ENCODE measurements around the gene CNNM2. TPM values are rescaled to one million over a fixed set of nuclear protein-coding genes. Genes with fewer than 3 reads are reported as not detected.

CNNM2 gene
- total RNA-seq, 3 donors from 2014 or later (not counting 1 experiment from before 2014, with no cell fraction given), result 8.6 to 18.0 (median 16.7) TPM

- H3K4me1 Mint-ChIP-seq, result no peaks in the 10 kb centered on the region
- intact Hi-C loops (cut with micrococcal nuclease), result no loop called here
- Histone ChIP-seq H3K4me3 (ENCODE audit: low read length) (no peak overlapping the region), H3K27me3 (ENCODE audit: control insufficient read depth, insufficient read depth, low read length) (no peaks in the 10 kb centered on the region), H3K27ac (ENCODE audit: low read length) (no peak overlapping the region), H3K9me3 (ENCODE audit: control insufficient read depth, insufficient read depth, low read length) (no peaks in the 10 kb centered on the region), H3K36me3 (ENCODE audit: control insufficient read depth, insufficient read depth, low read length) (no peaks in the 10 kb centered on the region), H3K4me1 (ENCODE audit: control insufficient read depth, insufficient read depth, low read length) (no peaks in the 10 kb centered on the region)
- no peak overlapping the region for H3K27ac Mint-ChIP-seq
- DNase-seq, result no peak
- H3K27me3 Mint-ChIP-seq (ENCODE audit: low read depth in 2 of 2), result no peaks in the 10 kb centered on the region
- no peak for ATAC-seq
- H3K36me3 Mint-ChIP-seq, result no peaks in the 10 kb centered on the region
- TF ChIP-seq CTCF (IDR thresholded peaks at IDR 0.05), result no peak
- WGBS (ENCODE audit: insufficient coverage), result 93% methylated on average over 2 of the region's 2 CpGs
- no peak overlapping the region for H3K4me3 Mint-ChIP-seq
- H3K9me3 Mint-ChIP-seq, result no peaks in the 10 kb centered on the region
These were observed 120.5 kb downstream of the CNNM2 start for GRCh38 chr10:103038570-103038969.

- no peak for TF ChIP-seq CTCF (IDR thresholded peaks at IDR 0.05)
- no peaks in the 10 kb centered on the region for H3K9me3 Mint-ChIP-seq
- WGBS (ENCODE audit: insufficient coverage), result 87% methylated on average over 4 of the region's 4 CpGs
These were observed 122.3 kb downstream of the CNNM2 start for GRCh38 chr10:103040418-103040817.

GRCh38 chr10:103041391-103041790 lies 123.3 kb downstream of the CNNM2 start:
- no peak for DNase-seq
- Histone ChIP-seq H3K27ac (ENCODE audit: low read length) (no peak overlapping the region), H3K4me3 (ENCODE audit: low read length) (no peak overlapping the region), H3K27me3 (ENCODE audit: control insufficient read depth, insufficient read depth, low read length) (no peaks in the 10 kb centered on the region), H3K4me1 (ENCODE audit: control insufficient read depth, insufficient read depth, low read length) (no peaks in the 10 kb centered on the region), H3K36me3 (ENCODE audit: control insufficient read depth, insufficient read depth, low read length) (no peaks in the 10 kb centered on the region), H3K9me3 (ENCODE audit: control insufficient read depth, insufficient read depth, low read length) (no peaks in the 10 kb centered on the region)
- ATAC-seq, result no peak
- Mint-ChIP-seq H3K27ac (no peak overlapping the region), H3K4me1 (no peaks in the 10 kb centered on the region), H3K27me3 (ENCODE audit: low read depth in 2 of 2) (no peaks in the 10 kb centered on the region), H3K9me3 (no peaks in the 10 kb centered on the region), H3K36me3 (no peaks in the 10 kb centered on the region), H3K4me3 (no peak overlapping the region)
- 79% methylated on average over 6 of the region's 6 CpGs for WGBS (ENCODE audit: insufficient coverage)
- intact Hi-C loops (cut with micrococcal nuclease), result no loop called here
- TF ChIP-seq CTCF (IDR thresholded peaks at IDR 0.05), result no peak

More at GRCh38 chr10:103040418-103040817, 122.3 kb downstream of the CNNM2 start:
- Mint-ChIP-seq H3K36me3 (no peaks in the 10 kb centered on the region), H3K4me1 (no peaks in the 10 kb centered on the region), H3K27me3 (ENCODE audit: low read depth in 2 of 2) (no peaks in the 10 kb centered on the region), H3K4me3 (no peak overlapping the region), H3K27ac (no peak overlapping the region)
- no peaks in the 10 kb centered on the region for H3K27me3 ChIP-seq (ENCODE audit: control insufficient read depth, insufficient read depth, low read length)
- no peak overlapping the region for H3K27ac ChIP-seq (ENCODE audit: low read length)
- ATAC-seq (no peak), DNase-seq (no peak)
- intact Hi-C loops (cut with micrococcal nuclease), result no loop called here
- no peak overlapping the region for H3K4me3 ChIP-seq (ENCODE audit: low read length)
- no peaks in the 10 kb centered on the region for H3K4me1 ChIP-seq (ENCODE audit: control insufficient read depth, insufficient read depth, low read length)
- no peaks in the 10 kb centered on the region for H3K36me3 ChIP-seq (ENCODE audit: control insufficient read depth, insufficient read depth, low read length)
- H3K9me3 ChIP-seq (ENCODE audit: control insufficient read depth, insufficient read depth, low read length), result no peaks in the 10 kb centered on the region

GRCh38 chr10:103042129-103042528 lies 124.0 kb downstream of the CNNM2 start:
- intact Hi-C loops (cut with micrococcal nuclease), result no loop called here
- H3K27me3 ChIP-seq (ENCODE audit: control insufficient read depth, insufficient read depth, low read length), result no peaks in the 10 kb centered on the region
- H3K9me3 Mint-ChIP-seq, result no peaks in the 10 kb centered on the region
- H3K4me3 ChIP-seq (ENCODE audit: low read length), result no peak overlapping the region
- no peaks in the 10 kb centered on the region for H3K36me3 ChIP-seq (ENCODE audit: control insufficient read depth, insufficient read depth, low read length)
- no peaks in the 10 kb centered on the region for H3K4me1 Mint-ChIP-seq
- no peak overlapping the region for H3K27ac Mint-ChIP-seq
- no peak for TF ChIP-seq CTCF (IDR thresholded peaks at IDR 0.05)
- DNase-seq, result no peak
- no peaks in the 10 kb centered on the region for H3K4me1 ChIP-seq (ENCODE audit: control insufficient read depth, insufficient read depth, low read length)
- no peaks in the 10 kb centered on the region for H3K36me3 Mint-ChIP-seq
- ATAC-seq, result no peak
- no peak overlapping the region for H3K27ac ChIP-seq (ENCODE audit: low read length)
- no peaks in the 10 kb centered on the region for H3K27me3 Mint-ChIP-seq (ENCODE audit: low read depth in 2 of 2)
- no peaks in the 10 kb centered on the region for H3K9me3 ChIP-seq (ENCODE audit: control insufficient read depth, insufficient read depth, low read length)
- H3K4me3 Mint-ChIP-seq, result no peak overlapping the region
- WGBS (ENCODE audit: insufficient coverage), result 95% methylated on average over 5 of the region's 5 CpGs
